ENCODE data around the gene UGT2A1. TPM values are rescaled to one million over a fixed set of nuclear protein-coding genes. Genes with fewer than 3 reads are reported as not detected.

UGT2A1 gene
- total and polyA plus RNA-seq, 2 donors (not counting 1 experiment from before 2014, with no cell fraction given) = not detected

DNA sequence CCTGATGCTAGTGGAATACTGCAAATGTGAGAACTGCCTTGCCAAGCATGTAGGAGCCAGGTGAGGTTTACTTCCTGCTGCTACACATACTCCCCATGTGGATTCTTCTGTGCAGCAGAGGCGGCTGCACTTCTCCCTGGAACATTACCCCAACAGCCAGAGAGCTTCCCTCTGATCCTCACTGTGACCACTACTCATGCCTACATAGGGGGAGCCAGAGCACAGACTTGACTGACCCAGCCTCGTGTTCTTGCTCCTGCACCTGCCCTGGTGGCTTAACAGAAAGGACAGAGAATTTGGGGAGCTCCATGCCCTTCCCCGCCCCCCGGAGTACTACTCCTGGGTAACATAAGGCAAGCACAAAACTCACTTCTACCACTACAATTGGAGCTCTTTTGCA, 52.0 kb downstream of the UGT2A1 start:
- CTCF ChIA-PET = no interaction called here
- WGBS (ENCODE audit: insufficient coverage) = 53% methylated on average over 3 of the region's 4 CpGs
- no peak overlapping the region for H3K4me3 ChIP-seq (ENCODE audit: control extremely low read depth in 1 of 5, extremely low read depth in 1 of 5, insufficient read depth in 1 of 5, low read depth in 2 of 5, low read length in 4 of 5)
- H3K4me1 ChIP-seq (ENCODE audit: control insufficient read depth in 2 of 2, insufficient read depth in 2 of 2, low read length in 2 of 2) = no peaks in the 10 kb centered on the region
- H3K27me3 ChIP-seq (replicated peaks in 1 of 4; ENCODE audit: control extremely low read depth in 1 of 4, control insufficient read depth in 3 of 4, insufficient read depth in 4 of 4, low read length in 3 of 4) = no peaks in the 10 kb centered on the region
- H3K4me1 Mint-ChIP-seq = no peaks in the 10 kb centered on the region
- no peak overlapping the region for H3K27ac Mint-ChIP-seq
- H3K4me3 Mint-ChIP-seq = no peak overlapping the region
- intact Hi-C loops (cut with micrococcal nuclease) = no loop called here
- H3K27me3 Mint-ChIP-seq = no peaks in the 10 kb centered on the region
- ATAC-seq (ENCODE audit: low read depth) (no peak), DNase-seq (no peak)
- no peak overlapping the region for H2AFZ ChIP-seq (ENCODE audit: insufficient read depth, low read depth, low read length, poor library complexity, severe bottlenecking)
- H3K9me3 ChIP-seq (ENCODE audit: control extremely low read depth in 1 of 3, control insufficient read depth in 2 of 3, insufficient read depth in 1 of 3, low read length in 2 of 3) = no peaks in the 10 kb centered on the region
- no peak overlapping the region for H3K27ac ChIP-seq (ENCODE audit: low read length in 2 of 2)
- H4K20me1 ChIP-seq (ENCODE audit: control insufficient read depth, insufficient read depth, low read length, poor library complexity, severe bottlenecking) = no peaks in the 10 kb centered on the region
- H3K79me2 ChIP-seq (ENCODE audit: control insufficient read depth, insufficient read depth, low read length) = no peaks in the 10 kb centered on the region
- TF ChIP-seq EZH2 (IDR thresholded peaks at IDR 0.05; ENCODE audit: borderline replicate concordance, insufficient read depth, low read depth, low read length, poor library complexity, severe bottlenecking) = no peak
- TF ChIP-seq, protein P1, sequence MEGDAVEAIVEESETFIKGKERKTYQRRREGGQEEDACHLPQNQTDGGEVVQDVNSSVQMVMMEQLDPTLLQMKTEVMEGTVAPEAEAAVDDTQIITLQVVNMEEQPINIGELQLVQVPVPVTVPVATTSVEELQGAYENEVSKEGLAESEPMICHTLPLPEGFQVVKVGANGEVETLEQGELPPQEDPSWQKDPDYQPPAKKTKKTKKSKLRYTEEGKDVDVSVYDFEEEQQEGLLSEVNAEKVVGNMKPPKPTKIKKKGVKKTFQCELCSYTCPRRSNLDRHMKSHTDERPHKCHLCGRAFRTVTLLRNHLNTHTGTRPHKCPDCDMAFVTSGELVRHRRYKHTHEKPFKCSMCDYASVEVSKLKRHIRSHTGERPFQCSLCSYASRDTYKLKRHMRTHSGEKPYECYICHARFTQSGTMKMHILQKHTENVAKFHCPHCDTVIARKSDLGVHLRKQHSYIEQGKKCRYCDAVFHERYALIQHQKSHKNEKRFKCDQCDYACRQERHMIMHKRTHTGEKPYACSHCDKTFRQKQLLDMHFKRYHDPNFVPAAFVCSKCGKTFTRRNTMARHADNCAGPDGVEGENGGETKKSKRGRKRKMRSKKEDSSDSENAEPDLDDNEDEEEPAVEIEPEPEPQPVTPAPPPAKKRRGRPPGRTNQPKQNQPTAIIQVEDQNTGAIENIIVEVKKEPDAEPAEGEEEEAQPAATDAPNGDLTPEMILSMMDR (IDR thresholded peaks at IDR 0.05) = no peak
- H3K9ac ChIP-seq (ENCODE audit: low read length) = no peak overlapping the region
- H3K9me3 Mint-ChIP-seq (ENCODE audit: insufficient read depth) = no peaks in the 10 kb centered on the region
- POLR2A ChIA-PET = no interaction called here
- H3K4me2 ChIP-seq (replicated peaks; ENCODE audit: low read depth, low read length, poor library complexity, severe bottlenecking) = no peak overlapping the region
- no peaks in the 10 kb centered on the region for H3K36me3 ChIP-seq (replicated peaks in 1 of 2; ENCODE audit: control extremely low read depth in 1 of 2, control insufficient read depth in 1 of 2, extremely low read depth in 1 of 2, insufficient read depth in 2 of 2, low read length in 1 of 2)

DNA sequence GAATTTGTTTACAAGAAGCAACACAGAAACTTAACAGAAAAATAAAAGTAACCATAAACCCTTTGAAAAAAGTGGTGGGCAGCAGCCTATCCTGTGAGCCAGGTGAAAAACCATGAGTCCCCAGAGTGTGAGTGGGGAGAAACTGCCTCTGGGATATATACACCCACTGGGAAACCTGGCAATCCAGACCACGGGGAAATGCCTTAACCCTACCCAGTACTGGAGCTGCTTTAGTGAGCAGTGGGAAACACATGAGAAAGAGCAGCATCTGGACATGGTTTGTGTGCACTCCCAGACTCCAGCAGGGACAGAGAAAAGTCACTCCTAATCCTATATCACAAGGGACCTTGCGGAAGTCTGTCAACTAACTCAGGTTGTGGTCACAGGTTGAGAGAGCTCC, 53.0 kb downstream of the UGT2A1 start:
- Histone ChIP-seq H3K4me2 (replicated peaks; ENCODE audit: low read depth, low read length, poor library complexity, severe bottlenecking) (no peak overlapping the region), H3K4me3 (ENCODE audit: control extremely low read depth in 1 of 5, extremely low read depth in 1 of 5, insufficient read depth in 1 of 5, low read depth in 2 of 5, low read length in 4 of 5) (no peak overlapping the region), H3K27me3 (replicated peaks in 1 of 4; ENCODE audit: control extremely low read depth in 1 of 4, control insufficient read depth in 3 of 4, insufficient read depth in 4 of 4, low read length in 3 of 4) (no peaks in the 10 kb centered on the region), H4K20me1 (ENCODE audit: control insufficient read depth, insufficient read depth, low read length, poor library complexity, severe bottlenecking) (no peaks in the 10 kb centered on the region), H3K9ac (ENCODE audit: low read length) (no peak overlapping the region), H3K4me1 (ENCODE audit: control insufficient read depth in 2 of 2, insufficient read depth in 2 of 2, low read length in 2 of 2) (no peaks in the 10 kb centered on the region), H2AFZ (ENCODE audit: insufficient read depth, low read depth, low read length, poor library complexity, severe bottlenecking) (no peak overlapping the region), H3K9me3 (ENCODE audit: control extremely low read depth in 1 of 3, control insufficient read depth in 2 of 3, insufficient read depth in 1 of 3, low read length in 2 of 3) (no peaks in the 10 kb centered on the region), H3K27ac (ENCODE audit: low read length in 2 of 2) (no peak overlapping the region), H3K79me2 (ENCODE audit: control insufficient read depth, insufficient read depth, low read length) (no peaks in the 10 kb centered on the region), H3K36me3 (replicated peaks in 1 of 2; ENCODE audit: control extremely low read depth in 1 of 2, control insufficient read depth in 1 of 2, extremely low read depth in 1 of 2, insufficient read depth in 2 of 2, low read length in 1 of 2) (no peaks in the 10 kb centered on the region)
- ChIA-PET POLR2A (no interaction called here), CTCF (no interaction called here)
- Mint-ChIP-seq H3K27ac (no peak overlapping the region), H3K4me3 (no peak overlapping the region), H3K27me3 (no peaks in the 10 kb centered on the region), H3K9me3 (ENCODE audit: insufficient read depth) (no peaks in the 10 kb centered on the region), H3K4me1 (no peaks in the 10 kb centered on the region)
- DNase-seq = no peak
- 44% methylated on average over 1 of the region's 2 CpGs for WGBS (ENCODE audit: insufficient coverage)
- intact Hi-C loops (cut with micrococcal nuclease) = no loop called here
- ATAC-seq (ENCODE audit: low read depth) = no peak
- TF ChIP-seq, protein P1 (IDR thresholded peaks at IDR 0.05) = no peak
- TF ChIP-seq EZH2 (IDR thresholded peaks at IDR 0.05; ENCODE audit: borderline replicate concordance, insufficient read depth, low read depth, low read length, poor library complexity, severe bottlenecking) = no peak

Data from B cell (primary cell).